Fibroblast of lung (primary cell): ENCODE measurements around the gene RAB30. TPM values are rescaled to one million over a fixed set of nuclear protein-coding genes. Genes with fewer than 3 reads are reported as not detected.

Experiments used
- DNase-seq, 2 donors: peaks; one replicate each; pipeline versions ENCODE4 v3.0.0 to v3.0.0-alpha.2; 2010; ENCODE audit warnings: low read depth in 2 of 2
- H2AFZ ChIP-seq: 2 replicates; pipeline ENCODE4 v1.5.1; 2012; ENCODE audit warnings: low read length, control low read depth, inconsistent platforms
- H3K27ac ChIP-seq: 2 replicates; pipeline ENCODE4 v1.5.1; 2011; ENCODE audit warnings: low read length, control low read depth; ENCODE audit not compliant: insufficient read depth
- H3K27me3 ChIP-seq: 2 replicates; pipeline ENCODE4 v1.5.1; 2011; ENCODE audit warnings: mild to moderate bottlenecking, low read length; ENCODE audit not compliant: control insufficient read depth, insufficient read depth
- H3K36me3 ChIP-seq: 2 replicates; pipeline ENCODE4 v1.5.1; 2011; ENCODE audit warnings: low read length; ENCODE audit not compliant: control insufficient read depth, insufficient read depth
- H3K4me1 ChIP-seq: 2 replicates; pipeline ENCODE4 v1.5.1; 2011; ENCODE audit warnings: low read length; ENCODE audit not compliant: control insufficient read depth, insufficient read depth; ENCODE audit errors: extremely low read depth
- H3K4me2 ChIP-seq: 2 replicates; pipeline ENCODE4 v1.5.1; 2011; ENCODE audit warnings: low read length, control low read depth; ENCODE audit not compliant: insufficient read depth; ENCODE audit errors: extremely low read depth
- H3K4me3 ChIP-seq, 4 experiments: fragments of 200-600 bp in 1 of 4; sonication (generic) in 1 of 4; replicated peaks in 1 of 4; 2 replicates each; pipeline ENCODE4 v1.5.1; 2011 to 2016; ENCODE audit warnings: low read length in 4 of 4, low read depth in 3 of 4, mild to moderate bottlenecking in 3 of 4, control low read depth in 2 of 4, inconsistent platforms in 1 of 4, mixed read lengths in 1 of 4; ENCODE audit not compliant: insufficient read depth in 1 of 4; ENCODE audit errors: control extremely low read depth in 1 of 4
- H3K79me2 ChIP-seq: 2 replicates; pipeline ENCODE4 v1.5.1; 2012; ENCODE audit warnings: mild to moderate bottlenecking, low read length, inconsistent platforms; ENCODE audit not compliant: control insufficient read depth, insufficient read depth
- H3K9ac ChIP-seq: 2 replicates; pipeline ENCODE4 v1.5.1; 2011; ENCODE audit warnings: mild to moderate bottlenecking, low read length, control low read depth; ENCODE audit not compliant: insufficient read depth
- H3K9me3 ChIP-seq: 2 replicates; pipeline ENCODE4 v1.5.1; 2012; ENCODE audit warnings: low read depth, low read length; ENCODE audit not compliant: control insufficient read depth, insufficient read depth
- H4K20me1 ChIP-seq: 2 replicates; pipeline ENCODE4 v1.5.1; 2011; ENCODE audit warnings: low read length; ENCODE audit not compliant: control insufficient read depth, insufficient read depth; ENCODE audit errors: extremely low read depth
- CTCF ChIP-seq, 2 donors: IDR thresholded peaks in 1 of 2; conservative IDR thresholded peaks in 1 of 2; 1 replicate in 1 of 2; 2 replicates in 1 of 2; pipeline ENCODE4 v1.5.1; 2011 to 2012; ENCODE audit warnings: low read length in 2 of 2, control low read depth in 1 of 2, inconsistent platforms in 1 of 2, low read depth in 1 of 2, mild to moderate bottlenecking in 1 of 2
- EZH2 ChIP-seq: IDR thresholded peaks from 2 replicates; pipeline ENCODE4 v1.5.1; 2012; ENCODE audit warnings: low read length, control low read depth, mild to moderate bottlenecking; ENCODE audit errors: missing control alignments
- polyA plus RNA-seq, 2 donors: library from polyadenylated mRNA; depleted of rRNA in 1 of 2; stranded (reverse) in 1 of 2; unstranded in 1 of 2; fragments of >200 nt; gene quantifications; 2 replicates each; pipeline ENCODE4 v1.2.1, GENCODE V29; 2011 to 2012; ENCODE audit warnings: missing spikeins in 1 of 2
- total RNA-seq: library from RNA; depleted of rRNA; stranded (reverse); fragments of >200 nt; gene quantifications from 2 replicates; pipeline ENCODE4 v1.2.1, GENCODE V29; 2014

RAB30 gene
- total and polyA plus RNA-seq, 2 donors (not counting 1 experiment from before 2014, with no cell fraction given) = 33.9 to 45.2 TPM

- DNase-seq = no peak
- no peak overlapping the region for H3K27ac ChIP-seq
- no peak overlapping the region for H3K4me2 ChIP-seq
- no peaks in the 10 kb centered on the region for H3K9me3 ChIP-seq
- peaks cover 2% of the 10 kb centered on the region for H3K36me3 ChIP-seq
- TF ChIP-seq EZH2 (no peak), CTCF (conservative IDR thresholded peaks at IDR 0.05 in 1 of 2, IDR thresholded peaks at IDR 0.05 in 1 of 2; ENCODE audit: low read depth in 1 of 2, low read length in 2 of 2) (no peak)
- H3K4me3 ChIP-seq = no peak overlapping the region
- H2AFZ ChIP-seq = no peak overlapping the region
- H3K9ac ChIP-seq = no peak overlapping the region
- no peaks in the 10 kb centered on the region for H4K20me1 ChIP-seq
- peaks cover 2% of the 10 kb centered on the region for H3K4me1 ChIP-seq
- H3K79me2 ChIP-seq = no peaks in the 10 kb centered on the region
- H3K27me3 ChIP-seq = no peaks in the 10 kb centered on the region
Measured at GRCh38 chr11:82987997-82988396, 83.7 kb downstream of the RAB30 start.

- TF ChIP-seq CTCF (conservative IDR thresholded peaks at IDR 0.05 in 1 of 2, IDR thresholded peaks at IDR 0.05 in 1 of 2; ENCODE audit: low read depth in 1 of 2, low read length in 2 of 2) = no peak
- no peak for TF ChIP-seq EZH2
- Histone ChIP-seq H3K27ac (no peak overlapping the region), H3K4me2 (no peak overlapping the region), H3K4me3 (no peak overlapping the region), H3K36me3 (peaks cover 2% of the 10 kb centered on the region), H3K4me1 (peaks cover 2% of the 10 kb centered on the region), H3K79me2 (no peaks in the 10 kb centered on the region), H2AFZ (no peak overlapping the region), H3K9me3 (no peaks in the 10 kb centered on the region), H3K9ac (no peak overlapping the region), H3K27me3 (no peaks in the 10 kb centered on the region), H4K20me1 (no peaks in the 10 kb centered on the region)
- DNase-seq = no peak
Measured at GRCh38 chr11:82986446-82986845, 85.3 kb downstream of the RAB30 start.

- Histone ChIP-seq H3K4me1 (peaks cover 7% of the 10 kb centered on the region), H4K20me1 (no peaks in the 10 kb centered on the region), H3K36me3 (no peaks in the 10 kb centered on the region), H3K27ac (no peak overlapping the region), H3K79me2 (no peaks in the 10 kb centered on the region), H3K9ac (no peak overlapping the region), H3K9me3 (no peaks in the 10 kb centered on the region), H3K4me3 (no peak overlapping the region), H2AFZ (no peak overlapping the region), H3K27me3 (no peaks in the 10 kb centered on the region), H3K4me2 (no peak overlapping the region)
- TF ChIP-seq CTCF (conservative IDR thresholded peaks at IDR 0.05 in 1 of 2, IDR thresholded peaks at IDR 0.05 in 1 of 2; ENCODE audit: low read depth in 1 of 2, low read length in 2 of 2) (no peak), EZH2 (no peak)
- DNase-seq = no peak
Measured at GRCh38 chr11:82981852-82982251, 89.8 kb downstream of the RAB30 start.
